KG1 (cell line): ENCODE data around the gene TRPV2.
A peak's percentile ranks its signal among the peaks of the same experiment; 100 is the strongest.
"Not testable (repeated sequence)": the region's sequence is repeated elsewhere in the genome, so short reads cannot be mapped to it uniquely, and the experiment has no call there.

Source experiments
- DNase-seq: peaks from one replicate; lab custom pipeline; 2025; lab: John Stamatoyannopoulos, UW

Gene TRPV2, protein sequence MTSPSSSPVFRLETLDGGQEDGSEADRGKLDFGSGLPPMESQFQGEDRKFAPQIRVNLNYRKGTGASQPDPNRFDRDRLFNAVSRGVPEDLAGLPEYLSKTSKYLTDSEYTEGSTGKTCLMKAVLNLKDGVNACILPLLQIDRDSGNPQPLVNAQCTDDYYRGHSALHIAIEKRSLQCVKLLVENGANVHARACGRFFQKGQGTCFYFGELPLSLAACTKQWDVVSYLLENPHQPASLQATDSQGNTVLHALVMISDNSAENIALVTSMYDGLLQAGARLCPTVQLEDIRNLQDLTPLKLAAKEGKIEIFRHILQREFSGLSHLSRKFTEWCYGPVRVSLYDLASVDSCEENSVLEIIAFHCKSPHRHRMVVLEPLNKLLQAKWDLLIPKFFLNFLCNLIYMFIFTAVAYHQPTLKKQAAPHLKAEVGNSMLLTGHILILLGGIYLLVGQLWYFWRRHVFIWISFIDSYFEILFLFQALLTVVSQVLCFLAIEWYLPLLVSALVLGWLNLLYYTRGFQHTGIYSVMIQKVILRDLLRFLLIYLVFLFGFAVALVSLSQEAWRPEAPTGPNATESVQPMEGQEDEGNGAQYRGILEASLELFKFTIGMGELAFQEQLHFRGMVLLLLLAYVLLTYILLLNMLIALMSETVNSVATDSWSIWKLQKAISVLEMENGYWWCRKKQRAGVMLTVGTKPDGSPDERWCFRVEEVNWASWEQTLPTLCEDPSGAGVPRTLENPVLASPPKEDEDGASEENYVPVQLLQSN

DNA sequence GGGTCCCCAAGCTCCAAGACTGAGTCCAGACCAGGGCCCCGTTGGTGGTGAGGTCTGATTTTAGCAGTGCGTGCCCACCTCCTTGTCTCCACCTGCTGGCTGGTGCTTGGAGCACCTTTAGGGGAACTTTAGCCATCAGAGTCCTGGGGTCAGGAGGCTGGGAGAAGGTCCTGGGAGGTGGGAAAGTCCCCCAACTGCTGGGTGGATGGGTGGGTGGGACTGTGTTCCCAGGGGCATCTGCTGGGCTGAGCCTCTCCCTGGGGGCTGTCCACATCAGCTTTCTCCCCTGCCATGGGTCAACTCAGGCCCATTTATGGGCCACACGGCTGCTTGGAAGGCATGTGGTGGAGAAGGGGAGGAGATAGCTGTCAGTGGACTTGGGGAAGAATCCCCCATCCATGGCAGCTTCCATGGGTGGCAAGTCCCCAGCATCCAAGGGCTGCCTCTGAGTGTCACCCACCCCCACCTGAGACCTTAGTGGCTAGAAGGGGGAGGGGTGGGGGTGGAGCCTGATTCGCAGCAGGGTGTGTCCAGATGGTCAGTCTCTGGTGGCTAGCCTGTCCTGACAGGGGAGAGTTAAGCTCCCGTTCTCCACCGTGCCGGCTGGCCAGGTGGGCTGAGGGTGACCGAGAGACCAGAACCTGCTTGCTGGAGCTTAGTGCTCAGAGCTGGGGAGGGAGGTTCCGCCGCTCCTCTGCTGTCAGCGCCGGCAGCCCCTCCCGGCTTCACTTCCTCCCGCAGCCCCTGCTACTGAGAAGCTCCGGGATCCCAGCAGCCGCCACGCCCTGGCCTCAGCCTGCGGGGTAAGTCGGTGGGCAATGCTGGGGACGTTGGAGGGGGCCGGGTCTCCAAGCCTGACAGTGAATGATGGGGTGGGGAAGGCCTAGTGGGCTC, at the start of gene TRPV2:
Gene TRPV2 (plus strand): TSS at position 541 of the 894 bp plus-strand sequence. CDS start 2,098 bp downstream, outside the sequence.
- no peak for DNase-seq

DNA sequence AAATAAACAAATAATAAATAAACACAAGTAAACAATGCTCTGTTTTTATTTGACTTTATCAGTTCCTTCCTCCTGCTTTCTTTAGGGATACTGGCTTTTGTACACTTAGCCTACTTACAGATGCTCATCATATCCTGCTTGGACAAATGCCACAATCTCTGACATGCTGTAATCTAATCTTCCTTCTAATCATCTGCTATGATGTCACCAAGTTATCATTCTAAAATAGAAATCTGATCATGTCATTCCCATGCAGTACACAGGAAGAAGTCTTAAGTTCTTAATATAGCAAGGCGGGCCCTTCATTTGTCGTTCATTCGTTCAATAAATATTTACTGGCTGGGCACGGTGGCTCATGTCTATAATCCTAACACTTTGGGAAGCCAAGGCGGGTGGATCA, 43.6 kb upstream of the TRPV2 start:
- DNase-seq = no peak

DNA sequence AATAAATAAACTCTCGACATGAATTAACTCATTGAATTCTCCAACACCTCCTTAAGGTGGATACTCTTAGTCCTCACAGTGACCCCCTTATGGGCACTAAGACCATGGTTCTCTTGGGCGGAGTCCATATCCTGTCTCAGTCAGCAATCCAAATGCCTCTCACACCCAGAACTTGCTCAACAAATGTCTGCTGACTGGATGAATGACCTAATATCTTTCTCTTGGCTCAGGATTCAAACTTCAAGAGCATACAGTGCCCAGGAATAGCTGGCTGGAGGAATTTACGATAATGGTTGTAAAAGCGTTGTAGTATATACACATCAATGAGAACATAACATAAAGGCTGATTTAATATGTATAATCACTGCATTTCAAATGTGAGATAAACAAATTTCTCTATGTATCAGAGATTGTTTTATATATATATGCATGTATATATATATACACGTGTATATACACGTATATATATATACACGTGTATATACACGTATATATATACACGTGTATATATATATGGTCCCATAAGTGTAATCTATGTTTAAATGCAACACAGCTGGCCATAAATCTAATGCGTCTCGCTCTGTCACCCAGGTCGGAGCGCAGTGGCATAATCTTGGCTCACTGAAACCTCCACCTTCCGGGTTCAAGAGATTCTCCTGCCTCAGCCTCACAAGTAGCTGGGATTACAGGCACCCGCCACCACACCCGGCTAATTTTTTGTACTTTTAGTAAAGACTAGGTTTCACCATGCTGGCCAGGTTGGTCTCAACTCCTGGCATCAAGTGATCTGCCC, 41.0 kb upstream of the TRPV2 start:
- DNase-seq = no peak

DNA sequence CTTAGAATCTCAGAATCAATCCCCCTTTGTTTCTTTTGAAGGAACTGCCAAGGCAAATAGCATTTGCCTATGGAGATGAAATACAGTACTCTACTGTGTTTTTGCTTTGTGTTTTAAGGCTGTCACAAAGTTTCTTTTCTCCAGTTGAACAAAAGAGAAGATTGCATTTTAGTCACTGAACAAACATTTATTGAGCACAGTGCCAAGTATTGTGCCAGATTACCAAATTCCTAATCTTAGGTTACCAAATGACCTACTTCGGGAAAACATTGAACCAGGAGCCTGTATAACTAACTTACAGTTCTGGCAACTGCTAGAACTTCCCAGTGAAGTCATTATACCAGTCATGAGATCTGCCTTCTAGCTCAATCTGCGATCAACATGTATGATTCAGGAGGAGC, 37.4 kb upstream of the TRPV2 start:
- no peak for DNase-seq

DNA sequence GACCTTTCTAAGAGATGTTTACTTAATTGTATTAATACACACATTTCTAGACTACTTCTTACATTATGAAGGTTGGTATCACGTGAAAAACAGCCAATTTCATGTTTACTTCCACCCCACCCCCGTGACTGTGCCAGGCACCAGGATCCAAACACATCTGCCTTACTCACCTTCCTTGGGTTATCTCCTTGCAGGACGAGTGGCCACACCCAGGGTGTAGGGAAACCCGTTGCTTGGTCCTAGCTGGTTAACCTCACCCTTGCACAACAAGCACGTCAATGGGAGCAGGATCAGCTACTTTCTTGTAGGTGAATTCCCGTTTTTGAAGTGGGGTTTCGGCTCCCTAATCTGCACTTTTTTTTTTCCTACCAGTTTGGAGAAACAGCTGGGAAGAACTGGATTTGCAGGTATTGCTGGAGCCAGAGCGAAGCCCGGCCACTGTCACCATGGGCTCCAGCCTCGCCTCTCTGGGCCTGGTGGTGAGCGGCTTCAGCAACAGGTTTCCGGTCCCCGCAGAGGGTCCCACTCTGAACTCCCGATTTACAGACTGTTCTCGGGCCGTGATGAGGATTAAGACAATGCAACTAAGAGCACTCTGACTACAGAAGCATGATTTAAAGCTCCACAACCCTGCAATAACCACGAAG, 36.6 kb upstream of the TRPV2 start:
- DNase-seq = no peak

DNA sequence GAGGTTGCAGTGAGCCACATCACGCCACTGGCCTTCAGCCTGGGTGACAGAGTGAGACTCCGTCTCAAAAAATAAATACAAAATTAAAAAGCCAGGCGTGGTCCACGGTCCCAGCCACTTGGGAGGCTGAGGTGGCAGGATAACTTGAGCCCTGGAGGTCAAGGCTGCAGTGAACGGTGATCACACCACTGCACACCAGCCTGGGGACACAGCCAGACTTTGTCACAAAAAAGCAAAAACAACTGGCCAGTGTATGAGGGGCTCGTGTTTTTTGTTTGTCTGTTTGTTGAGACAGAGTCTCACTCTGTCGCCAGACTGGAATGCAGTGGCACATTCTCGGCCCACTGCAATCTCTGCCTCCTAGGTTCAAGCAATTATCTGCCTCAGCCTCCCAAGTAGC, 35.7 kb upstream of the TRPV2 start:
- DNase-seq = no peak

DNA sequence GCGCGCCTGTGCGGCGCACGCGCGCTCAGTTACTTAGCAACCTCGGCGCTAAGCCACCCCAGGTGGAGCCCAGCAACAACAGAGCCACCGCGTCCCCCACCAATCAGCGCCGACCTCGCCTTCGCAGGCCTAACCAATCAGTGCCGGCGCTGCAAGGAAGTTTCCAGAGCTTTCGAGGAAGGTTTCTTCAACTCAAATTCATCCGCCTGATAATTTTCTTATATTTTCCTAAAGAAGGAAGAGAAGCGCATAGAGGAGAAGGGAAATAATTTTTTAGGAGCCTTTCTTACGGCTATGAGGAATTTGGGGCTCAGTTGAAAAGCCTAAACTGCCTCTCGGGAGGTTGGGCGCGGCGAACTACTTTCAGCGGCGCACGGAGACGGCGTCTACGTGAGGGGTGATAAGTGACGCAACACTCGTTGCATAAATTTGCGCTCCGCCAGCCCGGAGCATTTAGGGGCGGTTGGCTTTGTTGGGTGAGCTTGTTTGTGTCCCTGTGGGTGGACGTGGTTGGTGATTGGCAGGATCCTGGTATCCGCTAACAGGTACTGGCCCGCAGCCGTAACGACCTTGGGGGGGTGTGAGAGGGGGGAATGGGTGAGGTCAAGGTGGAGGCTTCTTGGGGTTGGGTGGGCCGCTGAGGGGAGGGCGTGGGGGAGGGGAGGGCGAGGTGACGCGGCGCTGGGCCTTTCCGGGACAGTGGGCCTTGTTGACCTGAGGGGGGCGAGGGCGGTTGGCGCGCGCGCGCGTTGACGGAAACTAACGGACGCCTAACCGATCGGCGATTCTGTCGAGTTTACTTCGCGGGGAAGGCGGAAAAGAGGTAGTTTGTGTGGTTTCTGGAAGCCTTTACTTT, 34.5 kb upstream of the TRPV2 start, which contains the start of gene UBB:
Gene UBB (plus strand): TSS at position 452 of the 856 bp plus-strand sequence. CDS start 817 bp downstream, outside the sequence.
- DNase-seq = peak; percentile 64

DNA sequence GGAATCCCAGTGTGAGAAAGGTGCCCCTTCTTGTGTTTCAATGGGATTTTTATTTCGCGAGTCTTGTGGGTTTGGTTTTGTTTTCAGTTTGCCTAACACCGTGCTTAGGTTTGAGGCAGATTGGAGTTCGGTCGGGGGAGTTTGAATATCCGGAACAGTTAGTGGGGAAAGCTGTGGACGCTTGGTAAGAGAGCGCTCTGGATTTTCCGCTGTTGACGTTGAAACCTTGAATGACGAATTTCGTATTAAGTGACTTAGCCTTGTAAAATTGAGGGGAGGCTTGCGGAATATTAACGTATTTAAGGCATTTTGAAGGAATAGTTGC, 33.9 kb upstream of the TRPV2 start:
- no peak for DNase-seq

DNA sequence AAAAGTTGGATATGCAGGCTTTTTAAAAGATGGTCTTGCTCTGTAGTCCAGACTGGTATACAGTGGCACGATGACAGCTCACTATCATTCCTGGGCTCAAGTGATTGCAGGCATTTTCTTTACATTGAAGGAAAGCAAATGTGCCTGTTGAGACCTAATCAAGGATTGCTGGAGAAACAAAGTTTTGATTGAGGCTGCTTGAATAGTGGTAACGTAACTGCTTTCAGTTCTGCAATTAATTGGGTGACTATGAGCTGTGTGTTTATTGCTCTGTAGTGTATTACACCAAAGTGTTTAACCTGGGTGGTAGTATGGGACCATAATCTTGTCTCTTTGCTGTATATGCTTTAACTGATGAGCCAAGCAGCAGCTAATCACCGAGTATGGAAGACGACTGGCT, 32.2 kb upstream of the TRPV2 start:
- DNase-seq = no peak

DNA sequence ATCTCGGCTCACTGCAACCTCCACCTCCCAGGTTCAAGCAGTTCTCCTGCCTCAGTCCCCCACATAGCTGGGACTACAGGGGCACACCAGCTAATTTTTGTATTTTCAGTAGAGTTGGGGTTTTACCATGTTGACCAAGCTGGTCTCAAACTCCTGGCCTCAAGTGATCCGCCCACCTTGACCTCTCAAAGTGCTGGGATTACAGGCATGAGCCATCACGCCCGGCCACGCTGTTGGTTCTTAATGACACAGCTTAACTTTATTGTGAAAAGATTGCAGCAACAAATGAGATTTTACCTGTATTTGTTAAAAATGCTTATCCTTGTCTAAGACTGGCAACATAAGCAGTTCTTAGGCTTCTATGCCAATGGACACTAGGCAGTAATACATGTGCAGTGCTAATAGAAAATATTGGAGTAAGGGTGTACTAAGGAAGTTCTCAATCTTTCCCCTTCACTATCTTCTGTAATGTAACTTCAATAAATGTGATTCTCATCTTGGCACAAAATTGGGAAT, 31.5 kb upstream of the TRPV2 start:
- DNase-seq = no peak

DNA sequence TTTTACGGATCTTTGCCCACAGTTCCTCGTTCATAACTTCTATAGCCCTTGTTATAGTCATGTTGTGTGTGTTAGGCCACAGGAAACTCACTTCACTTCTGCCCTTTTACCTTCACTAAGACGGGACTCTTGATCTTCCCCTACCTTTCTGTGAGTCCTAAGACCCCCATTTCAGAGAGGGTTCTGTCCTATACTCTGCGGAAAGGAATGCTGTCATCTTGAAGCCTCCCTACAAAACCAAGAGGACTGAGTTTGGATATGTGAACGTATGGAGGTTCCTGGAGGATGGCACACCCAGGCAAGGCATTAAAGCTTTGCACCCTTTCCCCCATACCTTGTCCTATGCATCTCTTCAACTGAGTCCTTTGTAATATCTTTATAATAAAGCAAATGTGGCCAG, 30.8 kb upstream of the TRPV2 start:
- DNase-seq = no peak

DNA sequence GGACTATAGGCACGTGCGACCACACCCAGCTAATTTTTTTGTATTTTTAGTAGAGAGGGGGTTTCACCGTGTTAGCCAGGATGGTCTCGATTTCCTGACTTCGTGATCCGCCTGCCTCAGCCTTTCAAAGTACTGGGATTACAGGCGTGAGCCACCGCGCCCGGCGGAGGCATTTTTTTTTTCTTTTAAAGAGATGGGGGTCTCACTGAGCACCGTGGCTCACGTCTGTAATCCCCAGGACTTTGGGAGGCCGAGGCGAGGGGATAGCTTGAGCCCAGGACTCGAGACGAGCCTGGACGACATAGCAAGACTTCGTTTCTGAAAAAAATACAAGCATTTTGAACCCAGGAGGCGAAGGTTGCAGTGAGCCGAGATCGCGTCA, 29.3 kb upstream of the TRPV2 start:
- not testable (repeated sequence) for DNase-seq

DNA sequence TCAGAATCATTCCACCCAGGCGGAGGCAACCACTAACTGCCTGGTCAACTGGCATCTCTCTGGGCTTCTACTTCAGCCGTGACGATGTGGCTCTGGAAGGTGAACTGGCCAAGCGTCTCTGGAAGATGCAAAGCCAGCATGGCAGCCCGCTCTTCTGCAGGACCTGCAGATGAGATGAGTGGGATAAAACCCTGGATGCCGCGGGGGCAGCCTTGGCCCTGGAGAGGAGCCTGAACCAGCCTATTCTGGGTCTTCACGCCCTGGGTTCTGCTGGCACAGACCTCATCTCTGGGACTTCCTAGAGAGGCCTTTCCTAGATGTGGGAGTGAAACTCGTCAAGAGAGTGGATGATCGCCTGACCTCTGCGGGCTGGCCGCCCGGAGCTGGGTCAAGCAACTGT, 23.9 kb upstream of the TRPV2 start:
- DNase-seq = no peak

DNA sequence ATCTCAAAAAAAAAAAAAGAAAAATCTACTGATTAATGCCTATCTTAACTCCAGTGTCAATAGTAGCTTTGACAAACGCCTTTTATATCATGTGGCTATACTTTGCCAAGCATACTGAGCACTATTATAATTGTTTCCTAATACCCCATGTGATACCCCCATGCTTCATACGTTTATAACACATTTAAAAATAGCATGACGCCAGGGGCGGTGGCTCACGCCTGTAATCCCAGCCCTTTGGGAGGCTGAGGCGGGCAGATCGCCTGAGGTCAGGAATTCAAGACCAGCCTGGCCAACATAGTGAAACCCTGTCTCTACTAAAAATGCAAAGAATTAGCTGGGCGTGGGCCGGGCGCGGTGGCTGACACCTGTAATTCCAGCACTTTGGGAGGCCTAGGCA, 22.9 kb upstream of the TRPV2 start:
- not testable (repeated sequence) for DNase-seq

DNA sequence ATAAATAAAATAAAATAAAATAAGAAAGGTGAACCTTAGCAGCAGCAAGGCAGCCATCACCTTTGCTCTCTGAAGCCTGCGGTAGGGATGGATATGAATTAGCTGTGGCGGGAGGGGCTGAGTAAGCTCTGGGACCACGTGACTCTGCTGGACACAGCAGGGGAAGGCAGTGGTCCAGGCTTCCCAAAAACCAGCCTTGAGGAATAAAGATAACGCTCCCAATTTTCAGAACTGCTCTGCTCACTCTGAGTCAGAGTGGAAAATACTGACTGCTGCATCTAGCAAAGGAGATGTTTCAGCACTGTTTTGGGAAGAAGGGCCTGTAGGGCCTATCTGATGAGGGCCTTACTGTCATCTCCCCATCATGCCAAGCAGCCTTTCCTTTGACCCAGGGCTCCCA, 19.5 kb upstream of the TRPV2 start:
- DNase-seq = not testable (repeated sequence)

DNA sequence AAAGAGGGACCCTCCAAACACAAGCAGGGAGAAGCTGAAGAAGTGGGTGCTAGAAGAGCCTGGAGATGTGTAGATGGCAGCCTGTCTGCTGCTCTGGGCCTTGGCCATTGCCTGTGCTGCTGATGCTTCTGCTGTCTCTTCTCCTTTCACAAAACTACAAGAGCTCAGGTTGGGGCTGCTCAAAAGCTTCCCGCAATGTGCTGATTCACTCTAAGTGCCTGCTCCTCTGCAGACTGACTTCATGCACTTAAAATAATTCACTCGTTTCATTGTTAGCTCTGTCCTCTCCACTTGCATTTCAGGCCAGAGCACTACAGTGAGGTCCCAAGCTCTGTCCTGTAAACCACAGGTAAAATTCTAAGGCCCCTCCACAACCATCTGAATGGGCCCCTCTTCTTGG, 18.7 kb upstream of the TRPV2 start:
- DNase-seq = not testable (repeated sequence)

DNA sequence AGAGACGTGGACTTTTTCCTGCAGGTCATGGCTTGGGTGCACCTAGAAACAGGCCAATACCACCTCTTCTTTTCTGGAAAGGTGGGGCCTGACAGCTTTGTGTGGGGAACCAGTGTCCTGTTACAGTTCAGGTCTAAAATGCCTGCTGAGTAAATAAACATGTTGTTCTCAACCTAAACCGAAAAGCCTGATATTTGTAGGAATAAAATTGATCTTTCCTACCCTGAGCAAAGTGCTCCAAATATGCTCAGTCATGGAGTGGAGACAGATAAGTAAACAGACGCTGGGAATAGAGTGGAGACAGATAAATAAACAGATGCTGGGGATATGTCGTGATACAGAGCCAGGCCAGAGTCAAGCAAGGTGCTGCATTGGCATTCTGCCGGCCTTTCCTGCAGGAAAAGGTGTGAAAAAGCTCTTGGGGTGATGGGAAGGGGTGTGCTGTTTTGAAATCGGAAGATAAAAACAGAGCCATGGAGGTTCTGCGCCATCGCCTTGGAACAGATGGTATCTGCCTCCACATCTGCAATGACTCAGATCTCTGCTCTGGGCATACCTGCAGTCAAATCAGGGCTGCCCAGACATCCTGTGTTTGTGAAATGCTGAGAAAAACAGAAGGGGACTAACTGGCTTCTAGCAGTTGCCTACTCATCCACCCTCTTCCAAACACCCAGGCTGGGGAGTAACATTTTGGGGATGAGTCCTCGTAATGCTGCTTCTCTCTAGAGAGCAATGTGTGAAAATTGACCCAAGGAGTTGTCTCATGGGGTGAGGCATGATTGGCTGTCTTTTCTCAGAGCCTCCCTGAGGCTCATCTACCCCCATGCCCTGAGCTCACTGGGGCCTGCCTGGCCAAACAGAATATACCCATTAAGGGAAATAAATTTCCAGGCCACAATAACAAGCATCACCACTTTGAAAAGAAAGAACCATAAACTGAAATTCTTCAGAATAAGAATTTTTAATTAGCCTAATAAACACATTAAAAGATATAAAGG, 16.8 kb upstream of the TRPV2 start:
- DNase-seq = no peak

DNA sequence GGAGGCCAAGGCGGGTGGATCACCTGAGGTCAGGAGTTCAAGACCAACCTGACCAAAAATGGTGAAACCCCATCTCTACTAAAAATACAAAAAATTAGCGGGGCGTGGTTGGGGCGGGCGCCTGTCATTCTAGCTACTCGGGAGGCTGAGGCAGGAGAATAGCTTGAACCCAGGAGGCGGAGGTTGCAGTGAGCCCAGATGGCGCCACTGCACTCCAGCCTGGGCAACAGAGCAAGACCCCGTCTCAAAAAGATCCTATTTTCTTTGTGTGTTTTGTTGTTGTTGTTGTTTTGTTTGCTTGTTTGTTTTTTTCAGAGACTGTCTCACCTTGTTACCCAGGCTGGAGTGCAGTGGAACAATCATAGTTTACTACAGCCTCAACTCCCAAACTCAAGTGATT, 11.5 kb upstream of the TRPV2 start:
- not testable (repeated sequence) for DNase-seq
